Astrocyte (in vitro differentiated cells and primary cell): Measurements from ENCODE around the gene VAV1.

Experiments used
- CTCF ChIP-seq: IDR thresholded peaks from 2 replicates; pipeline ENCODE4 v1.5.1; 2011; ENCODE audit warnings: low read depth, mild to moderate bottlenecking, inconsistent platforms, low read length, moderate library complexity; ENCODE audit not compliant: insufficient read depth
- EZH2 ChIP-seq: IDR thresholded peaks from 2 replicates; pipeline ENCODE4 v1.6.1; 2012; ENCODE audit warnings: mild to moderate bottlenecking, low read length, inconsistent platforms; ENCODE audit not compliant: insufficient read depth

GRCh38 chr19:6891761-6892385, 119.4 kb downstream of the VAV1 start:
- TF ChIP-seq CTCF (no peak), EZH2 (no peak)
